ENCODE data around the gene KCNK4. TPM values are rescaled to one million over a fixed set of nuclear protein-coding genes. Genes with fewer than 3 reads are reported as not detected.
A peak's percentile ranks its signal among the peaks of the same experiment; 100 is the strongest.

The KCNK4 gene
- total and polyA plus RNA-seq, 2 of the 13 experiments (the other 11 are each of a cell fraction or from before 2014, with no cell fraction given), result not detected

DNA sequence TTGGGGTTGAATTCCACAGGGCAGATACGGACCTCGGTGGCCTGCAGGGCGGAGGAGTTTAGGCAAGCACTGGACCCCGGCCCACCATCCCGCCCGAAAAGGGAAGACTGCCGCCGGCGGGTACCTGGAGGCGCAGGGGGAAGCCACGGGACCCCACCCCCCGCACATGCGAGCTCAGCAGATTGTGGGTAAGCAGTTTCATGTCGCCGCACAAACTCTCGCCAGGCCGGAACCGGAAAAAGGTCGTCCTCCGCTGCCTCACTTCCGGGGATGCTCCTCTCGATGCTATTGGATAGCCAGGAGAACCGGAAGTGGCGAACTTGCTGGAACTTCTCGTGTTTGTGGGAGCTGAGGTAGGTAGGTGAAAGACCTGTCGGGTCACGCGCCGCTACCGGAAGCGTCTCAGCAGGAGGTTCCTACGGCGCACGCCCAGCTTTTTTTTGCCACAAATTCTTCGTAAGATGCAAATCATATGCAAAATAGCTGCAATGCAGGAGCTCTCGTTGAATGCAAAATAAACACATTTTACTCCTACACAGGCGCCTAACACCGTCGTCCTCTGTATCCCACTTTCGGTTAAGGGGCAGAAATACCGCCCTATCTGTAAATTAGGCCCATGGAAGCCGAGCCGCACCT, 26.3 kb downstream of the KCNK4 start, which contains the start of gene TRMT112 (continued):
- no peak; the same call in 1 of the 2 replicates for TF ChIP-seq RFX5 (IDR thresholded peaks at IDR 0.05; ENCODE audit: low read depth, low read length)
- TF ChIP-seq FOXA3 (CRISPR knock-in tag; IDR thresholded peaks at IDR 0.05), result no peak
- TF ChIP-seq FOSL2 (CRISPR knock-in tag; IDR thresholded peaks at IDR 0.05), result no peak
- no peak for TF ChIP-seq U2AF1 (optimal IDR thresholded peaks at IDR 0.05; ENCODE audit: low read depth, low read length)
- TF ChIP-seq ZFY (CRISPR knock-in tag; IDR thresholded peaks at IDR 0.05), result no peak; the same call in 1 of the 2 replicates
- TF ChIP-seq IRF9 (CRISPR knock-in tag; IDR thresholded peaks at IDR 0.05; ENCODE audit: borderline replicate concordance), result peak; percentile 72
- no peak for TF ChIP-seq ZFP36L1 (CRISPR knock-in tag; IDR thresholded peaks at IDR 0.05)
- TF ChIP-seq SMARCE1 (IDR thresholded peaks at IDR 0.05; ENCODE audit: borderline replicate concordance), result no peak
- no peak for TF ChIP-seq ZNF207 (IDR thresholded peaks at IDR 0.05; ENCODE audit: borderline replicate concordance)
- peak; percentile 92 for TF ChIP-seq GATAD1 (CRISPR knock-in tag; IDR thresholded peaks at IDR 0.05)
- 0 out of 2 replicates have a peak, but pooled peaks have one; percentile 29 for TF ChIP-seq ZNF563 (CRISPR knock-in tag; IDR thresholded peaks at IDR 0.05)
- no peak for TF ChIP-seq NFIC (IDR thresholded peaks at IDR 0.05; ENCODE audit: low read length)
- TF ChIP-seq ZNF235 (CRISPR knock-in tag; IDR thresholded peaks at IDR 0.05; ENCODE audit: borderline replicate concordance), result peak; percentile 57; the same call in 1 of the 2 replicates
- 0 out of 2 replicates have a peak, but pooled peaks have one; percentile 33 for TF ChIP-seq ZNF331 (CRISPR knock-in tag; IDR thresholded peaks at IDR 0.05)
- TF ChIP-seq ZBTB49 (CRISPR knock-in tag; IDR thresholded peaks at IDR 0.05; ENCODE audit: borderline replicate concordance), result no peak
- TF ChIP-seq, protein P1, sequence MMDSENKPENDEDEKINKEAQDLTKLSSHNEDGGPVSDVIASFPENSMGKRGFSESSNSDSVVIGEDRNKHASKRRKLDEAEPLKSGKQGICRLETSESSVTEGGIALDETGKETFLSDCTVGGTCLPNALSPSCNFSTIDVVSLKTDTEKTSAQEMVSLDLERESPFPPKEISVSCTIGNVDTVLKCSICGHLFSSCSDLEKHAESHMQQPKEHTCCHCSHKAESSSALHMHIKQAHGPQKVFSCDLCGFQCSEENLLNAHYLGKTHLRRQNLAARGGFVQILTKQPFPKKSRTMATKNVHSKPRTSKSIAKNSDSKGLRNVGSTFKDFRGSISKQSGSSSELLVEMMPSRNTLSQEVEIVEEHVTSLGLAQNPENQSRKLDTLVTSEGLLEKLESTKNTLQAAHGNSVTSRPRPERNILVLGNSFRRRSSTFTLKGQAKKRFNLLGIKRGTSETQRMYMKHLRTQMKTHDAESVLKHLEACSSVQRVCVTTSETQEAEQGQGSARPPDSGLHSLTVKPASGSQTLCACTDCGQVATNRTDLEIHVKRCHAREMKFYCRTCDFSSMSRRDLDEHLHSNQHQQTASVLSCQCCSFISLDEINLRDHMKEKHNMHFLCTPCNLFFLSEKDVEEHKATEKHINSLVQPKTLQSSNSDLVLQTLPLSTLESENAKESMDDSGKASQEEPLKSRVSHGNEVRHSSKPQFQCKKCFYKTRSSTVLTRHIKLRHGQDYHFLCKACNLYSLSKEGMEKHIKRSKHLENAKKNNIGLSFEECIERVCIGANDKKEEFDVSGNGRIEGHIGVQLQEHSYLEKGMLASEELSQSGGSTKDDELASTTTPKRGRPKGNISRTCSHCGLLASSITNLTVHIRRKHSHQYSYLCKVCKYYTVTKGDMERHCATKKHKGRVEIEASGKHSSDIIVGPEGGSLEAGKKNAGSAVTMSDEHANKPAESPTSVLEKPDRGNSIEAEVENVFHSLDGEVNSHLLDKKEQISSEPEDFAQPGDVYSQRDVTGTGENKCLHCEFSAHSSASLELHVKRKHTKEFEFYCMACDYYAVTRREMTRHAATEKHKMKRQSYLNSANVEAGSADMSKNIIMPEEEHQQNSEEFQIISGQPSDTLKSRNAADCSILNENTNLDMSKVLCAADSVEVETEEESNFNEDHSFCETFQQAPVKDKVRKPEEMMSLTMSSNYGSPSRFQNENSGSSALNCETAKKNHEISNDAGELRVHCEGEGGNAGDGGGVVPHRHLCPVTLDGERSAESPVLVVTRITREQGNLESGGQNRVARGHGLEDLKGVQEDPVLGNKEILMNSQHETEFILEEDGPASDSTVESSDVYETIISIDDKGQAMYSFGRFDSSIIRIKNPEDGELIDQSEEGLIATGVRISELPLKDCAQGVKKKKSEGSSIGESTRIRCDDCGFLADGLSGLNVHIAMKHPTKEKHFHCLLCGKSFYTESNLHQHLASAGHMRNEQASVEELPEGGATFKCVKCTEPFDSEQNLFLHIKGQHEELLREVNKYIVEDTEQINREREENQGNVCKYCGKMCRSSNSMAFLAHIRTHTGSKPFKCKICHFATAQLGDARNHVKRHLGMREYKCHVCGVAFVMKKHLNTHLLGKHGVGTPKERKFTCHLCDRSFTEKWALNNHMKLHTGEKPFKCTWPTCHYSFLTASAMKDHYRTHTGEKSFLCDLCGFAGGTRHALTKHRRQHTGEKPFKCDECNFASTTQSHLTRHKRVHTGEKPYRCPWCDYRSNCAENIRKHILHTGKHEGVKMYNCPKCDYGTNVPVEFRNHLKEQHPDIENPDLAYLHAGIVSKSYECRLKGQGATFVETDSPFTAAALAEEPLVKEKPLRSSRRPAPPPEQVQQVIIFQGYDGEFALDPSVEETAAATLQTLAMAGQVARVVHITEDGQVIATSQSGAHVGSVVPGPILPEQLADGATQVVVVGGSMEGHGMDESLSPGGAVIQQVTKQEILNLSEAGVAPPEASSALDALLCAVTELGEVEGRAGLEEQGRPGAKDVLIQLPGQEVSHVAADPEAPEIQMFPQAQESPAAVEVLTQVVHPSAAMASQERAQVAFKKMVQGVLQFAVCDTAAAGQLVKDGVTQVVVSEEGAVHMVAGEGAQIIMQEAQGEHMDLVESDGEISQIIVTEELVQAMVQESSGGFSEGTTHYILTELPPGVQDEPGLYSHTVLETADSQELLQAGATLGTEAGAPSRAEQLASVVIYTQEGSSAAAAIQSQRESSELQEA (CRISPR knock-in tag; IDR thresholded peaks at IDR 0.05; ENCODE audit: not compliant biosample characterization), result no peak
- no peak for TF ChIP-seq SCMH1 (CRISPR knock-in tag; IDR thresholded peaks at IDR 0.05; ENCODE audit: borderline replicate concordance)
- 0 out of 2 replicates have a peak, but pooled peaks have one; percentile 67 for TF ChIP-seq PCBP1 (IDR thresholded peaks at IDR 0.05; ENCODE audit: borderline replicate concordance, low read depth, low read length)
- TF ChIP-seq ZNF451 (CRISPR knock-in tag; IDR thresholded peaks at IDR 0.05), result no peak

All from HepG2 (cell line).